ENCODE data around the gene MAP1LC3B.

The MAP1LC3B gene

DNA sequence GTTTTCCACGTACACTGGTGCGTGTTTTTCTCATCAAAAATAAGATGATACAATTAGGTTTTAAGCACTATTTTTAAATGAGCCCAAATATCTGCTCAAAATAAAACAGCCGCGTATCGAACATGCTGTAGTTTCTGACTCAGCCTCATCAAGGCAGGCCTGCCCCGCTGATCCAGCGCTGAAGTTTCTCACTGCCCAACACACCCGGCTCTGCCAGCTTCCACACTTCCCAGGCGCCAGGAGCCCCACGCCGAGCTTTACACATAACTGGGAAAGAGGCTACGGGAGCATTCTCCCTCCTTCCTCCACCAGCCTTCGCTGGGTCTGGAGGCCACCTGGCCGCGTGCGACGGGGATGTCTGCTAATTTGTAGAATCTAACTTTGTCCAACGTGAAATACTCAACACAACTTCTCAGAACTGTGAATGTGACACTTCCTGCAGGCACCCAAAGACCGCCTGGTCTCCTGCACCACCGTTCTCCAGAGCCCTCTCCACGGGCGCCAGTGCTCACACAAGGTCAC is 42.1 kb downstream of the MAP1LC3B start:
- no peak for TF ChIP-seq CTCF (IDR thresholded peaks at IDR 0.05)
- Histone ChIP-seq H3K27ac (no peak overlapping the region), H3K4me3 (no peak overlapping the region)
- DNase-seq (ENCODE audit: low spot score), result no peak

GRCh38 chr16:87435372-87436224 is 43.5 kb downstream of the MAP1LC3B start:
- peak overlapping the region; percentile 43 for H3K4me3 ChIP-seq
- no peak for DNase-seq (ENCODE audit: low spot score)

GRCh38 chr16:87436225-87437172 is 44.4 kb downstream of the MAP1LC3B start:
- Histone ChIP-seq H3K27ac (peak overlapping the region; percentile 30 to 71), H3K4me3 (peak overlapping the region; percentile 43)
- no peak for DNase-seq (ENCODE audit: low spot score)
- TF ChIP-seq CTCF (IDR thresholded peaks at IDR 0.05), result no peak

More at GRCh38 chr16:87435372-87436224, 43.5 kb downstream of the MAP1LC3B start:
- no peak for TF ChIP-seq CTCF (IDR thresholded peaks at IDR 0.05)
- peak overlapping the region; percentile 30 to 71 for H3K27ac ChIP-seq

DNA sequence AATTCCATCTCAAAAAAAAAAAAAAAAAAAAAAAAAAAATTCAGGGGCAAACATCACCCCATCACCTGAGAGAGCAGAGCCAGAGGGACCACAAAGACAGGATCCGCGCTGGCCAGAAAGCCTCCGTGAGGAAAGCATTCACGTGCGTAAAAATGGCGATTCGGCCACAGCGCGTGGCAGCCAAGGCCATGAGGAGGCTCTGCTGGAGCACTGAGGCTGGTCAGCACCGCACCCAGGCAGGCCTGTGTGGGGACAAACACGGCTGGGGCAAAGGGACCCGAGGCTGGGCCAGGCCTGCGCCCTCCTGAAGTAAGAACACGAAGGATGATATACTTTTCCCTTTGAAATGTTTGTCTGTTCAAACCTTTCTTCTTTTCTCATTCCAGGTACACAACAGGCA is 45.2 kb downstream of the MAP1LC3B start:
- Histone ChIP-seq H3K27ac (no peak overlapping the region), H3K4me3 (no peak overlapping the region)
- no peak for DNase-seq (ENCODE audit: low spot score)
- TF ChIP-seq CTCF (IDR thresholded peaks at IDR 0.05), result no peak

DNA sequence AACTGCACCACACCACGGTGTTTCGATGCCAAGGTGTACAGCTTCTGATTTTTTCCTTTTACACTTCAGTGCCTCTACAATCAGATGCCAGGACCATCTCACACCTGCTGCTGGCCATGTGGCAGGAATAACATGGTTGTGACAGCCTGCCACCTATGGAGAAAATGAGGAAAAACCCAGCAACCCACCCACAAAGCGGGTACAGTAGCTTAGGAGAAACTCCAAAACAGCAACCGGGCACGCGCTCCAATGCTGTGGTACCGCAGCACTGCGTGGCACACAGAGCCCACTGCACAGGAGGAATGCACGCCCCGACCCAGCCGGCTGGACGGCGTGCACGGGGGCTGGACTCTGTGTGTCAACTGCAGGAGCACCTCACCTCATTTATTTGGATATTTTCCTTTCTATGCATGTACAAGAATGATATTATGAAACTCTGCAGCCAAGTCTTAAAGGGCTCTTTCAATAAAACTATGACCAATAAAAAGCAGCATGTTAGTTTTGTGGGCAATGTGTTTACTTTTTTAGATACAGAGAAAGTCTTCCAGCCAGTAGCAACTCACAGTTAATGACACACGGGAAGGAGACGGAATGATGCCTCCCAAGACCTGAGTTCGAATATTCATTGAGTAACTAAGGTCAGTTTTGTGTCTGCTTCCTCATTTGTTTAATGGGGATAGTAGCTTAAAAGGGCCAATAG is 45.9 kb downstream of the MAP1LC3B start:
- DNase-seq (ENCODE audit: low spot score), result no peak
- no peak overlapping the region for H3K4me3 ChIP-seq
- H3K27ac ChIP-seq, result no peak overlapping the region
- TF ChIP-seq CTCF (IDR thresholded peaks at IDR 0.05), result no peak

GRCh38 chr16:87438611-87438985 is 46.5 kb downstream of the MAP1LC3B start:
- Histone ChIP-seq H3K4me3 (no peak overlapping the region), H3K27ac (no peak overlapping the region)
- no peak for DNase-seq (ENCODE audit: low spot score)
- TF ChIP-seq CTCF (IDR thresholded peaks at IDR 0.05), result no peak
